Measurements from ENCODE around the gene RALB. TPM values are rescaled to one million over a fixed set of nuclear protein-coding genes. Genes with fewer than 3 reads are reported as not detected.

Gene RALB
- total RNA-seq, 1 donor from 2014 or later: 56.0 TPM

- DNase-seq (ENCODE audit: low read depth): no peak
- TF ChIP-seq CTCF (conservative IDR thresholded peaks at IDR 0.05; ENCODE audit: low read depth, low read length): no peak
- no peak overlapping the region for H3K4me3 ChIP-seq (ENCODE audit: low read depth, low read length)
These were observed 31.9 kb upstream of the RALB start for GRCh38 chr2:120220756-120221155.

- TF ChIP-seq CTCF (conservative IDR thresholded peaks at IDR 0.05; ENCODE audit: low read depth, low read length): no peak
- no peak overlapping the region for H3K4me3 ChIP-seq (ENCODE audit: low read depth, low read length)
- no peak for DNase-seq (ENCODE audit: low read depth)
These were observed 31.0 kb upstream of the RALB start for GRCh38 chr2:120221616-120222015.

GRCh38 chr2:120222186-120223033, 30.2 kb upstream of the RALB start:
- TF ChIP-seq CTCF (conservative IDR thresholded peaks at IDR 0.05; ENCODE audit: low read depth, low read length): no peak
- no peak for DNase-seq (ENCODE audit: low read depth)
- H3K4me3 ChIP-seq (ENCODE audit: low read depth, low read length): peak overlapping the region; percentile 58

- no peak for DNase-seq (ENCODE audit: low read depth)
- peak within 1 kb of the TSS; percentile 58 for H3K4me3 ChIP-seq (ENCODE audit: low read depth, low read length)
- TF ChIP-seq CTCF (conservative IDR thresholded peaks at IDR 0.05; ENCODE audit: low read depth, low read length): peak; percentile 43
These were observed 29.4 kb upstream of the RALB start, which contains the start of gene TMEM185B for GRCh38 chr2:120223034-120223912. Gene TMEM185B (minus strand): TSS chr2:120223400. CDS start chr2:120222976, 424 bp downstream.

GRCh38 chr2:120224256-120224655, 28.4 kb upstream of the RALB start:
- no peak for TF ChIP-seq CTCF (conservative IDR thresholded peaks at IDR 0.05; ENCODE audit: low read depth, low read length)
- peak overlapping the region; percentile 58 for H3K4me3 ChIP-seq (ENCODE audit: low read depth, low read length)
- DNase-seq (ENCODE audit: low read depth): no peak

- DNase-seq (ENCODE audit: low read depth): no peak
- no peak for TF ChIP-seq CTCF (conservative IDR thresholded peaks at IDR 0.05; ENCODE audit: low read depth, low read length)
- H3K4me3 ChIP-seq (ENCODE audit: low read depth, low read length): no peak overlapping the region
These were observed 27.7 kb upstream of the RALB start for GRCh38 chr2:120224735-120225548.
